SK-N-SH treated with all-trans-retinoic acid at 6 μM for 48 hours (cell line): ENCODE data around the gene ARID1B.

Experiments used
- ATAC-seq: fragments of 200-7000 bp; cut with Tn5 transposase; 3 replicates; pipeline ENCODE4 v1.9.1; 2020; ENCODE audit warnings: mild to moderate bottlenecking, moderate library complexity
- ARNTL ChIP-seq: fragments of 450-650 bp; formaldehyde crosslinking; IDR thresholded peaks from 2 replicates; pipeline ENCODE4 v1.5.0; 2020; ENCODE audit warnings: low read depth, mild to moderate bottlenecking, moderate library complexity, borderline replicate concordance
- BACH2 ChIP-seq: fragments of 250-450 bp; sonication (Bioruptor Pico); IDR thresholded peaks from 2 replicates; pipeline ENCODE4 v1.9.0; 2021; ENCODE audit warnings: mild to moderate bottlenecking, borderline replicate concordance
- CREB5 ChIP-seq: fragments of 250-450 bp; sonication (Bioruptor Pico); IDR thresholded peaks from 2 replicates; pipeline ENCODE4 v1.5.1; 2020; ENCODE audit warnings: low read depth, mild to moderate bottlenecking, moderate library complexity
- CSDC2 ChIP-seq: fragments of 250-450 bp; sonication (Bioruptor Pico); IDR thresholded peaks from 2 replicates; pipeline ENCODE4 v1.5.0; 2020; ENCODE audit warnings: mild to moderate bottlenecking, moderate library complexity
- CSRNP3 ChIP-seq: fragments of 250-450 bp; sonication (Bioruptor Pico); IDR thresholded peaks from 2 replicates; pipeline ENCODE4 v1.5.1; 2021; ENCODE audit warnings: mild to moderate bottlenecking, moderate library complexity
- ESRRG ChIP-seq: fragments of 250-450 bp; sonication (Bioruptor Pico); IDR thresholded peaks from 2 replicates; pipeline ENCODE4 v1.6.1; 2021; ENCODE audit warnings: mild to moderate bottlenecking
- GLIS3 ChIP-seq: fragments of 250-450 bp; sonication (Bioruptor Pico); IDR thresholded peaks from 2 replicates; pipeline ENCODE4 v1.5.0; 2020; ENCODE audit warnings: mild to moderate bottlenecking, moderate library complexity
- ISL1 ChIP-seq: fragments of 250-450 bp; sonication (Bioruptor Pico); IDR thresholded peaks from 2 replicates; pipeline ENCODE4 v2.1.2; 2022; ENCODE audit warnings: mild to moderate bottlenecking, moderate library complexity
- OSR1 ChIP-seq: fragments of 250-450 bp; sonication (Bioruptor Pico); IDR thresholded peaks from 2 replicates; pipeline ENCODE4 v1.8.0; 2022; ENCODE audit warnings: moderate library complexity, mild to moderate bottlenecking, inconsistent platforms
- PATZ1 ChIP-seq: fragments of 250-450 bp; sonication (Bioruptor Pico); IDR thresholded peaks from 2 replicates; pipeline ENCODE4 v1.8.0; 2020; ENCODE audit warnings: mild to moderate bottlenecking, moderate library complexity, borderline replicate concordance
- POU6F1 ChIP-seq: fragments of 250-450 bp; sonication (Bioruptor Pico); IDR thresholded peaks from 2 replicates; pipeline ENCODE4 v1.8.0; 2021; ENCODE audit warnings: low read depth, mild to moderate bottlenecking, moderate library complexity, borderline replicate concordance
- PPARA ChIP-seq: fragments of 250-450 bp; sonication (Bioruptor Pico); IDR thresholded peaks from 2 replicates; pipeline ENCODE4 v1.5.0; 2020; ENCODE audit warnings: mild to moderate bottlenecking, borderline replicate concordance
- RARB ChIP-seq: fragments of 250-450 bp; sonication (Bioruptor Pico); IDR thresholded peaks from 2 replicates; pipeline ENCODE4 v1.8.0; 2021; ENCODE audit warnings: mild to moderate bottlenecking, moderate library complexity
- SNAI2 ChIP-seq: fragments of 250-450 bp; sonication (Bioruptor Pico); IDR thresholded peaks from 2 replicates; pipeline ENCODE4 v1.5.0; 2020; ENCODE audit warnings: mild to moderate bottlenecking, moderate library complexity
- TCF4 ChIP-seq: fragments of 250-450 bp; sonication (Bioruptor Pico); IDR thresholded peaks from 2 replicates; pipeline ENCODE4 v1.8.0; 2021; ENCODE audit warnings: mild to moderate bottlenecking, moderate library complexity, borderline replicate concordance
- TOX ChIP-seq: fragments of 250-450 bp; sonication (Bioruptor Pico); IDR thresholded peaks from 2 replicates; pipeline ENCODE4 v1.8.0; 2021; ENCODE audit warnings: mild to moderate bottlenecking, moderate library complexity, borderline replicate concordance
- TSHZ2 ChIP-seq: fragments of 250-450 bp; sonication (Bioruptor Pico); IDR thresholded peaks from 2 replicates; pipeline ENCODE4 v1.5.0; 2020; ENCODE audit warnings: mild to moderate bottlenecking, moderate library complexity
- ZC3H10 ChIP-seq: fragments of 250-450 bp; sonication (Bioruptor Pico); IDR thresholded peaks from 2 replicates; pipeline ENCODE4 v1.5.1; 2021; ENCODE audit warnings: mild to moderate bottlenecking, moderate library complexity
- ZFP3 ChIP-seq: fragments of 250-450 bp; sonication (Bioruptor Pico); IDR thresholded peaks from 2 replicates; pipeline ENCODE4 v1.5.0; 2020; ENCODE audit warnings: mild to moderate bottlenecking, moderate library complexity
- ZNF70 ChIP-seq: fragments of 450-650 bp; formaldehyde crosslinking; IDR thresholded peaks from 2 replicates; pipeline ENCODE4 v1.5.0; 2020; ENCODE audit warnings: mild to moderate bottlenecking, moderate library complexity

Gene ARID1B

GRCh38 chr6:156971153-156971885 is 194.1 kb downstream of the ARID1B start:
- no peak for ATAC-seq
- no peak for TF ChIP-seq BACH2 (CRISPR knock-in tag)
- TF ChIP-seq CREB5 (CRISPR knock-in tag), result no peak
- no peak for TF ChIP-seq ESRRG
- TF ChIP-seq SNAI2 (CRISPR knock-in tag), result no peak
- no peak for TF ChIP-seq ZC3H10
- no peak for TF ChIP-seq PPARA (CRISPR knock-in tag)
- no peak for TF ChIP-seq ARNTL (CRISPR knock-in tag)
- TF ChIP-seq CSRNP3 (CRISPR knock-in tag), result no peak
- no peak for TF ChIP-seq ISL1 (CRISPR knock-in tag)

- TF ChIP-seq GLIS3 (CRISPR knock-in tag) (no peak), SNAI2 (CRISPR knock-in tag) (no peak), ZFP3 (no peak), TOX (CRISPR knock-in tag) (no peak), PPARA (CRISPR knock-in tag) (no peak), POU6F1 (CRISPR knock-in tag) (no peak), TCF4 (CRISPR knock-in tag) (no peak), BACH2 (CRISPR knock-in tag) (no peak), TSHZ2 (no peak), ESRRG (no peak), RARB (CRISPR knock-in tag) (no peak), CREB5 (CRISPR knock-in tag) (no peak), ZNF70 (CRISPR knock-in tag) (no peak), OSR1 (no peak), PATZ1 (CRISPR knock-in tag) (no peak), CSRNP3 (CRISPR knock-in tag) (no peak), CSDC2 (CRISPR knock-in tag) (no peak)
- no peak for ATAC-seq
Measured at GRCh38 chr6:156972145-156972544, 195.0 kb downstream of the ARID1B start.
